Stomach (tissue), 4 donors: ENCODE results near the gene NRG4.

Experiments used
- EP300 ChIP-seq: sonication (generic); formaldehyde crosslinking; IDR thresholded peaks from one replicate; pipeline ENCODE4 v1.6.1; 2017; ENCODE audit warnings: antibody characterized with exemption
- POLR2A ChIP-seq, 4 donors: fragments of 450-650 bp; IDR thresholded peaks; one replicate each; pipeline ENCODE4 v1.6.1; 2016; ENCODE audit warnings: antibody characterized with exemption in 4 of 4, control low read depth in 2 of 4, mild to moderate bottlenecking in 1 of 4, moderate library complexity in 1 of 4
- POLR2AphosphoS5 ChIP-seq, 3 donors: sonication (generic); formaldehyde crosslinking; IDR thresholded peaks; one replicate each; pipeline ENCODE4 v1.6.1; 2016; ENCODE audit warnings: antibody characterized with exemption in 3 of 3
- TF ChIP-seq, protein P1 (sequence below), 7 experiments: fragments of 450-650 bp in 4 of 7; fragments of 200-600 bp in 3 of 7; sonication (generic) in 3 of 7; IDR thresholded peaks; one replicate each; pipeline ENCODE4 v1.5.1; 2016 to 2019; ENCODE audit warnings: antibody characterized with exemption in 7 of 7, control low read depth in 2 of 7, mild to moderate bottlenecking in 1 of 7

DNA sequence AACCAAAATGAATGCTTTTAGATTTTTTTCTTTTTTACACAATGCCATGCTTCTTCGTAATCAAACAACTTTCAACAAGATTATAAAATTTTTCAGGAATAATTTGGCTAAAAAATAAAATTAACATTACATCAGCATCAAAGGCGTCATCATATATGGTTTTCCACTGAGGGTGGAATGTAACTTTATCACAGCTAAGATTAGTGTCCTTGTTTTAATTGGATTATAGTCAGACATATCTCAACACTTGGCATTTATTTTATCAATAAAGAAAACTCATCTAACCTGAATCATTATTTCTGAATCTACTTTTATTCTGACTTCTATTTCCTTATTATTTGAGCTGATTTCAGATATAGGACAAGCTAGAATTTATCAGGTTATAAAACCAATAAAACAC, 1.6 kb downstream of the NRG4 start:
- TF ChIP-seq, protein P1, sequence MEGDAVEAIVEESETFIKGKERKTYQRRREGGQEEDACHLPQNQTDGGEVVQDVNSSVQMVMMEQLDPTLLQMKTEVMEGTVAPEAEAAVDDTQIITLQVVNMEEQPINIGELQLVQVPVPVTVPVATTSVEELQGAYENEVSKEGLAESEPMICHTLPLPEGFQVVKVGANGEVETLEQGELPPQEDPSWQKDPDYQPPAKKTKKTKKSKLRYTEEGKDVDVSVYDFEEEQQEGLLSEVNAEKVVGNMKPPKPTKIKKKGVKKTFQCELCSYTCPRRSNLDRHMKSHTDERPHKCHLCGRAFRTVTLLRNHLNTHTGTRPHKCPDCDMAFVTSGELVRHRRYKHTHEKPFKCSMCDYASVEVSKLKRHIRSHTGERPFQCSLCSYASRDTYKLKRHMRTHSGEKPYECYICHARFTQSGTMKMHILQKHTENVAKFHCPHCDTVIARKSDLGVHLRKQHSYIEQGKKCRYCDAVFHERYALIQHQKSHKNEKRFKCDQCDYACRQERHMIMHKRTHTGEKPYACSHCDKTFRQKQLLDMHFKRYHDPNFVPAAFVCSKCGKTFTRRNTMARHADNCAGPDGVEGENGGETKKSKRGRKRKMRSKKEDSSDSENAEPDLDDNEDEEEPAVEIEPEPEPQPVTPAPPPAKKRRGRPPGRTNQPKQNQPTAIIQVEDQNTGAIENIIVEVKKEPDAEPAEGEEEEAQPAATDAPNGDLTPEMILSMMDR (IDR thresholded peaks at IDR 0.05) = no peak
- TF ChIP-seq POLR2AphosphoS5 (IDR thresholded peaks at IDR 0.05) = no peak
- TF ChIP-seq POLR2A (IDR thresholded peaks at IDR 0.05) = no peak
- TF ChIP-seq EP300 = no peak
